ENCODE results near the gene PRCC. TPM values are rescaled to one million over a fixed set of nuclear protein-coding genes. Genes with fewer than 3 reads are reported as not detected.

The PRCC gene
- total and polyA plus RNA-seq, 2 of the 13 experiments (the other 11 are each of a cell fraction or from before 2014, with no cell fraction given) = 24.2 to 40.5 TPM

DNA sequence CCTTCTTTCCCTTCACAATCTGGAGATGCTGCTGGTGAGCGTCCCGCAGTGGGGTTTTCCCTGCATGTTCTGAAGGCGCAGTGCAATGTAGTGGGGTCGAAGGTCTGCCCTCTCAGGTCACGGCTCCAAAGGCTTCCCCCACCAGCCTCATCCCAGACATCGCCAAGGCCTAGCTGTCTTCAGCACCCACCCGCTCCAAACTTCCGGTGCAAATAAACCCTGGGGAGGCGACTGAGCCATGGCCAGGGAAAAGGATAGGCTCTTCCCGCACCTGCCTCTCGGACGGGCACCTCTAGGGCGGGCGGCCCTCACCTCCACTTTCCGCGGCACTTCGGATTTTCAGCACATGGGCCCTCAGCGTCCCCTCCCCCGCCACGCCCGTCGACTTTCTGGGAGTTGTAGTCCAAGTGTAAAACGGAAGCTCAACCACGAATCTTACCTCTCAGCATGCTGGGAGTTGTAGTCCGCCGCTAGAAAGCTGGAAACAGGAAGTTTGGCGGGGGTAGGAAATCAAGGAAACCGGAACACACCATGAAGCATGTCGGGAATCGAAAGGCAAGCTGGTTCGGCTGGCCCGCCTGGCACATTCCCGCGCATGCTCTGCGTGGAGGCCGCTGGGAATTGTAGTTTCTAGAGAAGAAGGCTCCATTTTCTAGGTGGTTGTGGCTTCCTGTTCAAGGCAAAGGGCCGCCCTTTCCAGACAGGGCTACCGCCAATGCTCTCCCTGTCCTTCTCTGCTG lies 26.4 kb upstream of the PRCC start, which contains the start of gene MRPL24 (continued):
- TF ChIP-seq ZNF33B (CRISPR knock-in tag; IDR thresholded peaks at IDR 0.05) (peak; percentile 91), ZNF235 (CRISPR knock-in tag; IDR thresholded peaks at IDR 0.05; ENCODE audit: borderline replicate concordance) (no peak), ZNF629 (CRISPR knock-in tag; conservative IDR thresholded peaks at IDR 0.05) (peak; percentile 20; the same call in 1 of the 2 replicates), ZNF232 (CRISPR knock-in tag; IDR thresholded peaks at IDR 0.05; ENCODE audit: borderline replicate concordance) (0 out of 2 replicates have a peak, but pooled peaks have one; percentile 33), RBM22 (optimal IDR thresholded peaks at IDR 0.05; ENCODE audit: low read length) (peak; percentile 96), SAFB2 (CRISPR knock-in tag; IDR thresholded peaks at IDR 0.05; ENCODE audit: borderline replicate concordance, low read depth) (peak; percentile 92), MXD4 (CRISPR knock-in tag; IDR thresholded peaks at IDR 0.05) (0 out of 2 replicates have a peak, but pooled peaks have one; percentile 69), CEBPB (IDR thresholded peaks at IDR 0.05; ENCODE audit: borderline replicate concordance, low read depth, low read length) (no peak), ZNF670 (CRISPR knock-in tag; IDR thresholded peaks at IDR 0.05; ENCODE audit: borderline replicate concordance) (peak; percentile 70; the same call in 1 of the 2 replicates), ADNP (CRISPR knock-in tag; IDR thresholded peaks at IDR 0.05) (no peak), RARG (CRISPR knock-in tag; IDR thresholded peaks at IDR 0.05; ENCODE audit: low read depth) (0 out of 2 replicates have a peak, but pooled peaks have one; percentile 91), TCF12 (IDR thresholded peaks at IDR 0.05) (no peak), TCF12 (CRISPR knock-in tag; IDR thresholded peaks at IDR 0.05) (peak; percentile 89; the same call in 1 of the 2 replicates), ZKSCAN5 (CRISPR knock-in tag; IDR thresholded peaks at IDR 0.05) (peak; percentile 89), PHF8 (CRISPR knock-in tag; IDR thresholded peaks at IDR 0.05) (peak; percentile 95), ZNF720 (CRISPR knock-in tag; IDR thresholded peaks at IDR 0.05) (no peak), NR2F1 (CRISPR knock-in tag; IDR thresholded peaks at IDR 0.05) (peak; percentile 61 to 89)
- TF ChIP-seq, protein P1, sequence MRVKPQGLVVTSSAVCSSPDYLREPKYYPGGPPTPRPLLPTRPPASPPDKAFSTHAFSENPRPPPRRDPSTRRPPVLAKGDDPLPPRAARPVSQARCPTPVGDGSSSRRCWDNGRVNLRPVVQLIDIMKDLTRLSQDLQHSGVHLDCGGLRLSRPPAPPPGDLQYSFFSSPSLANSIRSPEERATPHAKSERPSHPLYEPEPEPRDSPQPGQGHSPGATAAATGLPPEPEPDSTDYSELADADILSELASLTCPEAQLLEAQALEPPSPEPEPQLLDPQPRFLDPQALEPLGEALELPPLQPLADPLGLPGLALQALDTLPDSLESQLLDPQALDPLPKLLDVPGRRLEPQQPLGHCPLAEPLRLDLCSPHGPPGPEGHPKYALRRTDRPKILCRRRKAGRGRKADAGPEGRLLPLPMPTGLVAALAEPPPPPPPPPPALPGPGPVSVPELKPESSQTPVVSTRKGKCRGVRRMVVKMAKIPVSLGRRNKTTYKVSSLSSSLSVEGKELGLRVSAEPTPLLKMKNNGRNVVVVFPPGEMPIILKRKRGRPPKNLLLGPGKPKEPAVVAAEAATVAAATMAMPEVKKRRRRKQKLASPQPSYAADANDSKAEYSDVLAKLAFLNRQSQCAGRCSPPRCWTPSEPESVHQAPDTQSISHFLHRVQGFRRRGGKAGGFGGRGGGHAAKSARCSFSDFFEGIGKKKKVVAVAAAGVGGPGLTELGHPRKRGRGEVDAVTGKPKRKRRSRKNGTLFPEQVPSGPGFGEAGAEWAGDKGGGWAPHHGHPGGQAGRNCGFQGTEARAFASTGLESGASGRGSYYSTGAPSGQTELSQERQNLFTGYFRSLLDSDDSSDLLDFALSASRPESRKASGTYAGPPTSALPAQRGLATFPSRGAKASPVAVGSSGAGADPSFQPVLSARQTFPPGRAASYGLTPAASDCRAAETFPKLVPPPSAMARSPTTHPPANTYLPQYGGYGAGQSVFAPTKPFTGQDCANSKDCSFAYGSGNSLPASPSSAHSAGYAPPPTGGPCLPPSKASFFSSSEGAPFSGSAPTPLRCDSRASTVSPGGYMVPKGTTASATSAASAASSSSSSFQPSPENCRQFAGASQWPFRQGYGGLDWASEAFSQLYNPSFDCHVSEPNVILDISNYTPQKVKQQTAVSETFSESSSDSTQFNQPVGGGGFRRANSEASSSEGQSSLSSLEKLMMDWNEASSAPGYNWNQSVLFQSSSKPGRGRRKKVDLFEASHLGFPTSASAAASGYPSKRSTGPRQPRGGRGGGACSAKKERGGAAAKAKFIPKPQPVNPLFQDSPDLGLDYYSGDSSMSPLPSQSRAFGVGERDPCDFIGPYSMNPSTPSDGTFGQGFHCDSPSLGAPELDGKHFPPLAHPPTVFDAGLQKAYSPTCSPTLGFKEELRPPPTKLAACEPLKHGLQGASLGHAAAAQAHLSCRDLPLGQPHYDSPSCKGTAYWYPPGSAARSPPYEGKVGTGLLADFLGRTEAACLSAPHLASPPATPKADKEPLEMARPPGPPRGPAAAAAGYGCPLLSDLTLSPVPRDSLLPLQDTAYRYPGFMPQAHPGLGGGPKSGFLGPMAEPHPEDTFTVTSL (CRISPR knock-in tag; IDR thresholded peaks at IDR 0.05; ENCODE audit: borderline replicate concordance) = no peak
- TF ChIP-seq, protein P2, sequence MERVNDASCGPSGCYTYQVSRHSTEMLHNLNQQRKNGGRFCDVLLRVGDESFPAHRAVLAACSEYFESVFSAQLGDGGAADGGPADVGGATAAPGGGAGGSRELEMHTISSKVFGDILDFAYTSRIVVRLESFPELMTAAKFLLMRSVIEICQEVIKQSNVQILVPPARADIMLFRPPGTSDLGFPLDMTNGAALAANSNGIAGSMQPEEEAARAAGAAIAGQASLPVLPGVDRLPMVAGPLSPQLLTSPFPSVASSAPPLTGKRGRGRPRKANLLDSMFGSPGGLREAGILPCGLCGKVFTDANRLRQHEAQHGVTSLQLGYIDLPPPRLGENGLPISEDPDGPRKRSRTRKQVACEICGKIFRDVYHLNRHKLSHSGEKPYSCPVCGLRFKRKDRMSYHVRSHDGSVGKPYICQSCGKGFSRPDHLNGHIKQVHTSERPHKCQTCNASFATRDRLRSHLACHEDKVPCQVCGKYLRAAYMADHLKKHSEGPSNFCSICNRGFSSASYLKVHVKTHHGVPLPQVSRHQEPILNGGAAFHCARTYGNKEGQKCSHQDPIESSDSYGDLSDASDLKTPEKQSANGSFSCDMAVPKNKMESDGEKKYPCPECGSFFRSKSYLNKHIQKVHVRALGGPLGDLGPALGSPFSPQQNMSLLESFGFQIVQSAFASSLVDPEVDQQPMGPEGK (CRISPR knock-in tag; IDR thresholded peaks at IDR 0.05) = peak; percentile 87
- TF ChIP-seq, protein P3, sequence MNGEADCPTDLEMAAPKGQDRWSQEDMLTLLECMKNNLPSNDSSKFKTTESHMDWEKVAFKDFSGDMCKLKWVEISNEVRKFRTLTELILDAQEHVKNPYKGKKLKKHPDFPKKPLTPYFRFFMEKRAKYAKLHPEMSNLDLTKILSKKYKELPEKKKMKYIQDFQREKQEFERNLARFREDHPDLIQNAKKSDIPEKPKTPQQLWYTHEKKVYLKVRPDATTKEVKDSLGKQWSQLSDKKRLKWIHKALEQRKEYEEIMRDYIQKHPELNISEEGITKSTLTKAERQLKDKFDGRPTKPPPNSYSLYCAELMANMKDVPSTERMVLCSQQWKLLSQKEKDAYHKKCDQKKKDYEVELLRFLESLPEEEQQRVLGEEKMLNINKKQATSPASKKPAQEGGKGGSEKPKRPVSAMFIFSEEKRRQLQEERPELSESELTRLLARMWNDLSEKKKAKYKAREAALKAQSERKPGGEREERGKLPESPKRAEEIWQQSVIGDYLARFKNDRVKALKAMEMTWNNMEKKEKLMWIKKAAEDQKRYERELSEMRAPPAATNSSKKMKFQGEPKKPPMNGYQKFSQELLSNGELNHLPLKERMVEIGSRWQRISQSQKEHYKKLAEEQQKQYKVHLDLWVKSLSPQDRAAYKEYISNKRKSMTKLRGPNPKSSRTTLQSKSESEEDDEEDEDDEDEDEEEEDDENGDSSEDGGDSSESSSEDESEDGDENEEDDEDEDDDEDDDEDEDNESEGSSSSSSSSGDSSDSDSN (CRISPR knock-in tag; IDR thresholded peaks at IDR 0.05) = peak; percentile 93
